Neural cell (in vitro differentiated cells): ENCODE results near the gene NUP62.

Experiments used
- CTCF ChIP-seq: fragments of 450-650 bp; IDR thresholded peaks from 2 replicates; pipeline ENCODE4 v1.5.1; 2014; ENCODE audit warnings: antibody characterized with exemption, mild to moderate bottlenecking, moderate library complexity; ENCODE audit not compliant: poor library complexity, severe bottlenecking
- EP300 ChIP-seq: fragments of 450-650 bp; conservative IDR thresholded peaks from 2 replicates; pipeline ENCODE4 v1.6.1; 2014; ENCODE audit warnings: antibody characterized with exemption, mild to moderate bottlenecking, moderate library complexity; ENCODE audit not compliant: poor library complexity, severe bottlenecking
- EZH2 ChIP-seq: fragments of 200-600, 300-800 bp; shearing (Covaris generic), sonication (generic); IDR thresholded peaks from 2 replicates; pipeline ENCODE4 v1.6.1; 2014; ENCODE audit warnings: antibody characterized with exemption, low read length, borderline replicate concordance, mild to moderate bottlenecking; ENCODE audit not compliant: insufficient read depth, poor library complexity, severe bottlenecking
- MXI1 ChIP-seq: fragments of 450-650 bp; conservative IDR thresholded peaks from 2 replicates; pipeline ENCODE4 v1.6.1; 2014; ENCODE audit warnings: antibody characterized with exemption, mild to moderate bottlenecking; ENCODE audit not compliant: poor library complexity, severe bottlenecking
- POLR2AphosphoS5 ChIP-seq: IDR thresholded peaks from 2 replicates; pipeline ENCODE4 v1.6.1; 2012
- SMC3 ChIP-seq: fragments of 450-650 bp; conservative IDR thresholded peaks from 2 replicates; pipeline ENCODE4 v1.6.1; 2014; ENCODE audit warnings: antibody characterized with exemption, mild to moderate bottlenecking, moderate library complexity; ENCODE audit not compliant: poor library complexity
- TF ChIP-seq, protein P1 (sequence below): IDR thresholded peaks from 2 replicates; pipeline ENCODE4 v1.6.1; 2012; ENCODE audit warnings: borderline replicate concordance

GRCh38 chr19:49887665-49888509 lies 41.4 kb downstream of the NUP62 start:
- no peak for TF ChIP-seq EZH2
- TF ChIP-seq CTCF: no peak
- TF ChIP-seq POLR2AphosphoS5: no peak
- TF ChIP-seq EP300: no peak
- TF ChIP-seq MXI1: no peak
- no peak for TF ChIP-seq SMC3
- TF ChIP-seq, protein P1, sequence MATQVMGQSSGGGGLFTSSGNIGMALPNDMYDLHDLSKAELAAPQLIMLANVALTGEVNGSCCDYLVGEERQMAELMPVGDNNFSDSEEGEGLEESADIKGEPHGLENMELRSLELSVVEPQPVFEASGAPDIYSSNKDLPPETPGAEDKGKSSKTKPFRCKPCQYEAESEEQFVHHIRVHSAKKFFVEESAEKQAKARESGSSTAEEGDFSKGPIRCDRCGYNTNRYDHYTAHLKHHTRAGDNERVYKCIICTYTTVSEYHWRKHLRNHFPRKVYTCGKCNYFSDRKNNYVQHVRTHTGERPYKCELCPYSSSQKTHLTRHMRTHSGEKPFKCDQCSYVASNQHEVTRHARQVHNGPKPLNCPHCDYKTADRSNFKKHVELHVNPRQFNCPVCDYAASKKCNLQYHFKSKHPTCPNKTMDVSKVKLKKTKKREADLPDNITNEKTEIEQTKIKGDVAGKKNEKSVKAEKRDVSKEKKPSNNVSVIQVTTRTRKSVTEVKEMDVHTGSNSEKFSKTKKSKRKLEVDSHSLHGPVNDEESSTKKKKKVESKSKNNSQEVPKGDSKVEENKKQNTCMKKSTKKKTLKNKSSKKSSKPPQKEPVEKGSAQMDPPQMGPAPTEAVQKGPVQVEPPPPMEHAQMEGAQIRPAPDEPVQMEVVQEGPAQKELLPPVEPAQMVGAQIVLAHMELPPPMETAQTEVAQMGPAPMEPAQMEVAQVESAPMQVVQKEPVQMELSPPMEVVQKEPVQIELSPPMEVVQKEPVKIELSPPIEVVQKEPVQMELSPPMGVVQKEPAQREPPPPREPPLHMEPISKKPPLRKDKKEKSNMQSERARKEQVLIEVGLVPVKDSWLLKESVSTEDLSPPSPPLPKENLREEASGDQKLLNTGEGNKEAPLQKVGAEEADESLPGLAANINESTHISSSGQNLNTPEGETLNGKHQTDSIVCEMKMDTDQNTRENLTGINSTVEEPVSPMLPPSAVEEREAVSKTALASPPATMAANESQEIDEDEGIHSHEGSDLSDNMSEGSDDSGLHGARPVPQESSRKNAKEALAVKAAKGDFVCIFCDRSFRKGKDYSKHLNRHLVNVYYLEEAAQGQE: no peak
